MM.1S (cell line): ENCODE measurements around the gene FGF1.

Experiments used
- DNase-seq: peaks from one replicate; pipeline ENCODE4 v3.0.0-alpha.2; 2015
- H2AFZ ChIP-seq: fragments of 300-600 bp; sonication (generic); 2 replicates; pipeline ENCODE4 v1.6.0; 2016; ENCODE audit warnings: antibody characterized with exemption, low read length
- H3F3A ChIP-seq: fragments of 300-600 bp; sonication (generic); 2 replicates; pipeline ENCODE4 v1.6.1; 2016; ENCODE audit warnings: mild to moderate bottlenecking, antibody characterized with exemption, low read length, moderate library complexity, mixed read lengths; ENCODE audit not compliant: insufficient read depth
- H3K27ac ChIP-seq: fragments of 300-600 bp; sonication (generic); 2 replicates; pipeline ENCODE4 v1.5.1; 2016; ENCODE audit warnings: mild to moderate bottlenecking, low read length
- H3K27me3 ChIP-seq: fragments of 300-600 bp; sonication (generic); replicated peaks from 2 replicates; pipeline ENCODE4 v1.6.0; 2016; ENCODE audit warnings: low read length; ENCODE audit not compliant: insufficient read depth
- H3K36me3 ChIP-seq: fragments of 300-600 bp; sonication (generic); replicated peaks from 2 replicates; pipeline ENCODE4 v1.6.1; 2016; ENCODE audit warnings: mild to moderate bottlenecking, low read length, mixed read lengths; ENCODE audit not compliant: insufficient read depth
- H3K4me1 ChIP-seq: fragments of 300-600 bp; sonication (generic); 2 replicates; pipeline ENCODE4 v1.6.1; 2016; ENCODE audit warnings: low read length, mixed read lengths
- H3K4me2 ChIP-seq: fragments of 300-600 bp; sonication (generic); 2 replicates; pipeline ENCODE4 v1.6.0; 2016; ENCODE audit warnings: low read depth, low read length
- H3K4me3 ChIP-seq: fragments of 300-600 bp; sonication (generic); 2 replicates; pipeline ENCODE4 v1.5.1; 2016; ENCODE audit warnings: low read length, mixed read lengths
- H3K79me2 ChIP-seq: fragments of 300-600 bp; sonication (generic); 2 replicates; pipeline ENCODE4 v1.6.1; 2016; ENCODE audit warnings: mixed run types, low read length, mixed read lengths
- H3K9ac ChIP-seq: fragments of 300-600 bp; sonication (generic); 2 replicates; pipeline ENCODE4 v1.6.1; 2016; ENCODE audit warnings: low read length, mixed read lengths
- H3K9me2 ChIP-seq: fragments of 300-600 bp; sonication (generic); replicated peaks from 2 replicates; pipeline ENCODE4 v1.6.1; 2016; ENCODE audit warnings: mild to moderate bottlenecking, low read length, mixed read lengths; ENCODE audit not compliant: insufficient read depth
- H3K9me3 ChIP-seq: fragments of 300-600 bp; sonication (generic); replicated peaks from 2 replicates; pipeline ENCODE4 v1.6.1; 2016; ENCODE audit warnings: mild to moderate bottlenecking, low read length, mixed read lengths; ENCODE audit not compliant: insufficient read depth
- H4K20me1 ChIP-seq: fragments of 300-600 bp; sonication (generic); 2 replicates; pipeline ENCODE4 v1.6.1; 2016; ENCODE audit warnings: mild to moderate bottlenecking, low read length, moderate library complexity, mixed read lengths; ENCODE audit not compliant: insufficient read depth
- CTCF ChIP-seq: fragments of 300-600 bp; sonication (generic); IDR thresholded peaks from 2 replicates; pipeline ENCODE4 v1.5.1; 2016; ENCODE audit warnings: antibody characterized with exemption, low read length, mixed read lengths
- EZH2 ChIP-seq: fragments of 300-600 bp; sonication (generic); optimal IDR thresholded peaks from 2 replicates; pipeline ENCODE3; 2017; ENCODE audit warnings: low read depth, mild to moderate bottlenecking, antibody characterized with exemption, low read length, mixed read lengths
- EZH2phosphoT487 ChIP-seq: fragments of 300-600 bp; sonication (generic); IDR thresholded peaks from 2 replicates; pipeline ENCODE4 v1.6.1; 2018; ENCODE audit warnings: antibody characterized with exemption, low read length

Gene FGF1

GRCh38 chr5:142621227-142621626, 64.7 kb downstream of the FGF1 start:
- no peaks in the 10 kb centered on the region for H3K9me2 ChIP-seq
- TF ChIP-seq EZH2phosphoT487: no peak
- TF ChIP-seq EZH2: no peak
- no peak for TF ChIP-seq CTCF
- no peaks in the 10 kb centered on the region for H3K27me3 ChIP-seq
- H3K4me2 ChIP-seq: no peak overlapping the region
- no peaks in the 10 kb centered on the region for H3K9me3 ChIP-seq
- no peak for DNase-seq
- no peak overlapping the region for H3K4me3 ChIP-seq
- H3K9ac ChIP-seq: no peak overlapping the region
- no peak overlapping the region for H2AFZ ChIP-seq
- H3F3A ChIP-seq: no peaks in the 10 kb centered on the region
- H3K36me3 ChIP-seq: no peaks in the 10 kb centered on the region
- no peaks in the 10 kb centered on the region for H3K79me2 ChIP-seq
- no peaks in the 10 kb centered on the region for H4K20me1 ChIP-seq
- H3K27ac ChIP-seq: no peak overlapping the region
- H3K4me1 ChIP-seq: peaks cover 12% of the 10 kb centered on the region

- no peak for DNase-seq
Observed at GRCh38 chr5:142619815-142620214, 66.1 kb downstream of the FGF1 start.

DNA sequence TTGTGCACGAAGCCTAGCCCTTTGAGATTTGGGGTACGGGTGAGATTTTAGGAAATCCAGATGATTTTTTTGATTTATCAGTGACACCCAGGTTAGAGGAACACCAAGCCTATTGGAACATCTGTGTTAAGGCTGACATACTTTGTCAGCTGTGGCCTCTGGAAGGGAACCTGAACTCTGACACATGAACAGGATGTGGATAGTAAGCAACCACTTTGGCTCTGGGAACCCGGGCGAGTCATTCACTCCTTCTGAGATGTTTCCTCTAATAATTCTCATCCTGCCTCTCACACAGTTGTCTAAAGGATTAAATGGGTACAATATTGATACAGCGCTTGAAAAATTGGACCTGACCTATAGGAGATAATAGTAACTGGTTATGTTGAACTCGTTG, 67.8 kb downstream of the FGF1 start:
- H3K27me3 ChIP-seq: no peaks in the 10 kb centered on the region
- no peaks in the 10 kb centered on the region for H3K9me3 ChIP-seq
- H4K20me1 ChIP-seq: no peaks in the 10 kb centered on the region
- TF ChIP-seq EZH2: no peak
- TF ChIP-seq EZH2phosphoT487: no peak
- TF ChIP-seq CTCF: no peak
- no peak for DNase-seq
- H3K4me2 ChIP-seq: no peak overlapping the region
- H3K9ac ChIP-seq: no peak overlapping the region
- H3K9me2 ChIP-seq: no peaks in the 10 kb centered on the region
- H2AFZ ChIP-seq: no peak overlapping the region
- no peak overlapping the region for H3K4me3 ChIP-seq
- peaks cover 12% of the 10 kb centered on the region for H3K4me1 ChIP-seq
- H3K27ac ChIP-seq: no peak overlapping the region
- H3F3A ChIP-seq: no peaks in the 10 kb centered on the region
- no peaks in the 10 kb centered on the region for H3K79me2 ChIP-seq
- no peaks in the 10 kb centered on the region for H3K36me3 ChIP-seq

More at GRCh38 chr5:142619815-142620214, 66.1 kb downstream of the FGF1 start:
- Histone ChIP-seq H3K4me1 (peaks cover 12% of the 10 kb centered on the region), H3K9me2 (no peaks in the 10 kb centered on the region), H3K36me3 (no peaks in the 10 kb centered on the region), H3K9ac (no peak overlapping the region), H4K20me1 (no peaks in the 10 kb centered on the region), H3K79me2 (no peaks in the 10 kb centered on the region), H3K27me3 (no peaks in the 10 kb centered on the region), H3K9me3 (no peaks in the 10 kb centered on the region), H2AFZ (no peak overlapping the region), H3K4me3 (no peak overlapping the region), H3F3A (no peaks in the 10 kb centered on the region), H3K4me2 (no peak overlapping the region), H3K27ac (no peak overlapping the region)
- TF ChIP-seq EZH2phosphoT487 (no peak), CTCF (no peak), EZH2 (no peak)
